ENCODE data around the gene CEACAM21.

DNA sequence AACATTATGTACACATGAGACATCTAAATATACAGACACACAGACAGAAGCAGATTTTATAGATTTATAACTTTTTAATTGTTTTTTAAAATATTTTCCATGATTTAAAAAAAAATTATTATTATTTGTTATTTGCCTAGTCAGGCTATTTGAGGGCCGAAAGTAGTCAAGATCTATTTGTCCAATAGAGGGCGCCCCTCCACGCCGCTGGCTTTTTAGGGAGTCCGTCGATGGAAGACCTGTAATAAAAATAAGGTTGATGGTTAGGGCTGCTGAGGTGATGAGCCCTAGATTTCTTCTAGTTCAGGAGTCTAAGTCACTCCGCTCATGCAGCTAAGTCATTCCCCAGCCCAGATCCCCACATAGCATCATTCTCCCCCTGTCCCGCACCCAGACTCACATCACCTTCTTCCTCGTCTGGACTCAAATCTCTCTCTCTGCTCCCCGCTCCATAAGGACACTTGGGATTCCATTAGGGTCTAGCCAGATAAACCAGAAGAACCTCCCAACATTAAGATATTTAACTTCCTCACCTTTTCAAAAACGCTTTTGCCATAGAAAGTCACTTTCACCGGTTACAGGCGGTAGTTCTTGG is 33.9 kb upstream of the CEACAM21 start:
- TF ChIP-seq CTCF (IDR thresholded peaks at IDR 0.05) (peak; percentile 61), EZH2 (IDR thresholded peaks at IDR 0.05) (no peak), EZH2phosphoT487 (IDR thresholded peaks at IDR 0.05) (no peak)

Data from neural progenitor cell (in vitro differentiated cells).